ENCODE data around the gene C1orf87.
A peak's percentile ranks its signal among the peaks of the same experiment; 100 is the strongest.

Gene C1orf87

GRCh38 chr1:60111118-60111517, 37.5 kb upstream of the C1orf87 start:
- Histone ChIP-seq H3K27ac (ENCODE audit: insufficient read depth in 1 of 2, low read depth in 1 of 2, low read length in 2 of 2, poor library complexity in 1 of 2, severe bottlenecking in 2 of 2) (no peak overlapping the region), H3K27me3 (replicated peaks in 2 of 5; ENCODE audit: control insufficient read depth in 4 of 5, insufficient read depth in 5 of 5, low read length in 4 of 5) (no peaks in the 10 kb centered on the region), H3K4me3 (ENCODE audit: control insufficient read depth in 1 of 7, extremely low read depth in 1 of 7, insufficient read depth in 4 of 7, low read depth in 2 of 7, low read length in 6 of 7) (no peak overlapping the region), H3K36me3 (ENCODE audit: control insufficient read depth in 4 of 4, insufficient read depth in 4 of 4, low read length in 3 of 4) (no peaks in the 10 kb centered on the region), H3K9me3 (ENCODE audit: control extremely low read depth in 1 of 5, control insufficient read depth in 4 of 5, insufficient read depth in 2 of 5, low read depth in 1 of 5, low read length in 4 of 5) (no peaks in the 10 kb centered on the region), H3K4me1 (ENCODE audit: control extremely low read depth in 1 of 4, control insufficient read depth in 4 of 4, insufficient read depth in 4 of 4, low read length in 3 of 4) (peaks cover 0 to 1% (median 0%) of the 10 kb centered on the region in 4 experiments)
- no CpG with 5 or more reads among the region's 2 CpGs for WGBS (ENCODE audit: insufficient coverage)
- CTCF ChIA-PET = interaction anchor here (0.5 to 1.5 kb wide), 2 partner anchors 10 to 189 kb away, joined by 3 to 4 read pairs; no protein-coding TSS in a partner anchor
- DNase-seq = no peak
- POLR2A ChIA-PET = no interaction called here

- no peak overlapping the region for H3K27ac ChIP-seq (ENCODE audit: insufficient read depth in 1 of 2, low read depth in 1 of 2, low read length in 2 of 2, poor library complexity in 1 of 2, severe bottlenecking in 2 of 2)
- peaks cover 0 to 5% (median 2%) of the 10 kb centered on the region in 4 experiments for H3K4me1 ChIP-seq (ENCODE audit: control extremely low read depth in 1 of 4, control insufficient read depth in 4 of 4, insufficient read depth in 4 of 4, low read length in 3 of 4)
- DNase-seq = no peak
- no peaks in the 10 kb centered on the region for H3K9me3 ChIP-seq (ENCODE audit: control extremely low read depth in 1 of 5, control insufficient read depth in 4 of 5, insufficient read depth in 2 of 5, low read depth in 1 of 5, low read length in 4 of 5)
- H3K4me3 ChIP-seq (ENCODE audit: control insufficient read depth in 1 of 7, extremely low read depth in 1 of 7, insufficient read depth in 4 of 7, low read depth in 2 of 7, low read length in 6 of 7) = no peak overlapping the region
- WGBS (ENCODE audit: insufficient coverage) = 89% methylated on average over 2 of the region's 3 CpGs
- POLR2A ChIA-PET = no interaction called here
- no peaks in the 10 kb centered on the region for H3K27me3 ChIP-seq (replicated peaks in 2 of 5; ENCODE audit: control insufficient read depth in 4 of 5, insufficient read depth in 5 of 5, low read length in 4 of 5)
- CTCF ChIA-PET = no interaction called here
- H3K36me3 ChIP-seq (ENCODE audit: control insufficient read depth in 4 of 4, insufficient read depth in 4 of 4, low read length in 3 of 4) = no peaks in the 10 kb centered on the region
Observed at GRCh38 chr1:60108196-60108595, 34.6 kb upstream of the C1orf87 start.

- WGBS (ENCODE audit: insufficient coverage) = 23% methylated on average over 2 of the region's 2 CpGs
- Histone ChIP-seq H3K9me3 (ENCODE audit: control extremely low read depth in 1 of 5, control insufficient read depth in 4 of 5, insufficient read depth in 2 of 5, low read depth in 1 of 5, low read length in 4 of 5) (no peaks in the 10 kb centered on the region), H3K36me3 (ENCODE audit: control insufficient read depth in 4 of 4, insufficient read depth in 4 of 4, low read length in 3 of 4) (no peaks in the 10 kb centered on the region), H3K4me3 (ENCODE audit: control insufficient read depth in 1 of 7, extremely low read depth in 1 of 7, insufficient read depth in 4 of 7, low read depth in 2 of 7, low read length in 6 of 7) (no peak overlapping the region), H3K27ac (ENCODE audit: insufficient read depth in 1 of 2, low read depth in 1 of 2, low read length in 2 of 2, poor library complexity in 1 of 2, severe bottlenecking in 2 of 2) (no peak overlapping the region), H3K4me1 (ENCODE audit: control extremely low read depth in 1 of 4, control insufficient read depth in 4 of 4, insufficient read depth in 4 of 4, low read length in 3 of 4) (peaks cover 0 to 5% (median 3%) of the 10 kb centered on the region in 4 experiments), H3K27me3 (replicated peaks in 2 of 5; ENCODE audit: control insufficient read depth in 4 of 5, insufficient read depth in 5 of 5, low read length in 4 of 5) (no peaks in the 10 kb centered on the region)
- CTCF ChIA-PET = no interaction called here
- POLR2A ChIA-PET = no interaction called here
- DNase-seq = peak in 1 of 3 donors; percentile 7
Observed at GRCh38 chr1:60103186-60103585, 29.6 kb upstream of the C1orf87 start.

GRCh38 chr1:60102267-60103061, 28.9 kb upstream of the C1orf87 start:
- CTCF ChIA-PET = no interaction called here
- no peak overlapping the region for H3K4me3 ChIP-seq (ENCODE audit: control insufficient read depth in 1 of 7, extremely low read depth in 1 of 7, insufficient read depth in 4 of 7, low read depth in 2 of 7, low read length in 6 of 7)
- POLR2A ChIA-PET = no interaction called here
- H3K36me3 ChIP-seq (ENCODE audit: control insufficient read depth in 4 of 4, insufficient read depth in 4 of 4, low read length in 3 of 4) = no peaks in the 10 kb centered on the region
- no peaks in the 10 kb centered on the region for H3K27me3 ChIP-seq (replicated peaks in 2 of 5; ENCODE audit: control insufficient read depth in 4 of 5, insufficient read depth in 5 of 5, low read length in 4 of 5)
- no peak for DNase-seq
- peaks cover 0 to 5% (median 3%) of the 10 kb centered on the region in 4 experiments for H3K4me1 ChIP-seq (ENCODE audit: control extremely low read depth in 1 of 4, control insufficient read depth in 4 of 4, insufficient read depth in 4 of 4, low read length in 3 of 4)
- 83% methylated on average over 1 of the region's 3 CpGs for WGBS (ENCODE audit: insufficient coverage)
- no peak overlapping the region for H3K27ac ChIP-seq (ENCODE audit: insufficient read depth in 1 of 2, low read depth in 1 of 2, low read length in 2 of 2, poor library complexity in 1 of 2, severe bottlenecking in 2 of 2)
- no peaks in the 10 kb centered on the region for H3K9me3 ChIP-seq (ENCODE audit: control extremely low read depth in 1 of 5, control insufficient read depth in 4 of 5, insufficient read depth in 2 of 5, low read depth in 1 of 5, low read length in 4 of 5)

GRCh38 chr1:60101516-60101915, 27.9 kb upstream of the C1orf87 start:
- Histone ChIP-seq H3K27me3 (replicated peaks in 2 of 5; ENCODE audit: control insufficient read depth in 4 of 5, insufficient read depth in 5 of 5, low read length in 4 of 5) (no peaks in the 10 kb centered on the region), H3K27ac (ENCODE audit: insufficient read depth in 1 of 2, low read depth in 1 of 2, low read length in 2 of 2, poor library complexity in 1 of 2, severe bottlenecking in 2 of 2) (no peak overlapping the region), H3K4me3 (ENCODE audit: control insufficient read depth in 1 of 7, extremely low read depth in 1 of 7, insufficient read depth in 4 of 7, low read depth in 2 of 7, low read length in 6 of 7) (no peak overlapping the region), H3K36me3 (ENCODE audit: control insufficient read depth in 4 of 4, insufficient read depth in 4 of 4, low read length in 3 of 4) (no peaks in the 10 kb centered on the region), H3K9me3 (ENCODE audit: control extremely low read depth in 1 of 5, control insufficient read depth in 4 of 5, insufficient read depth in 2 of 5, low read depth in 1 of 5, low read length in 4 of 5) (no peaks in the 10 kb centered on the region), H3K4me1 (ENCODE audit: control extremely low read depth in 1 of 4, control insufficient read depth in 4 of 4, insufficient read depth in 4 of 4, low read length in 3 of 4) (peaks cover 0 to 5% (median 3%) of the 10 kb centered on the region in 4 experiments)
- WGBS (ENCODE audit: insufficient coverage) = 83% methylated on average over 1 of the region's 2 CpGs
- DNase-seq = no peak
- ChIA-PET POLR2A (no interaction called here), CTCF (no interaction called here)

- Histone ChIP-seq H3K27me3 (replicated peaks in 2 of 5; ENCODE audit: control insufficient read depth in 4 of 5, insufficient read depth in 5 of 5, low read length in 4 of 5) (no peaks in the 10 kb centered on the region), H3K4me1 (ENCODE audit: control extremely low read depth in 1 of 4, control insufficient read depth in 4 of 4, insufficient read depth in 4 of 4, low read length in 3 of 4) (peaks cover 0 to 2% (median 0%) of the 10 kb centered on the region in 4 experiments), H3K27ac (ENCODE audit: insufficient read depth in 1 of 2, low read depth in 1 of 2, low read length in 2 of 2, poor library complexity in 1 of 2, severe bottlenecking in 2 of 2) (no peak overlapping the region), H3K36me3 (ENCODE audit: control insufficient read depth in 4 of 4, insufficient read depth in 4 of 4, low read length in 3 of 4) (no peaks in the 10 kb centered on the region), H3K9me3 (ENCODE audit: control extremely low read depth in 1 of 5, control insufficient read depth in 4 of 5, insufficient read depth in 2 of 5, low read depth in 1 of 5, low read length in 4 of 5) (no peaks in the 10 kb centered on the region), H3K4me3 (ENCODE audit: control insufficient read depth in 1 of 7, extremely low read depth in 1 of 7, insufficient read depth in 4 of 7, low read depth in 2 of 7, low read length in 6 of 7) (no peak overlapping the region)
- ChIA-PET CTCF (interaction anchor here (0.9 to 2.9 kb wide), 3 partner anchors 16 to 190 kb away, joined by 3 to 7 read pairs (median 5); no protein-coding TSS in a partner anchor), POLR2A (no interaction called here)
- WGBS (ENCODE audit: insufficient coverage) = 98% methylated on average over 5 of the region's 6 CpGs
- no peak for DNase-seq
Observed at GRCh38 chr1:60091195-60091715, 17.7 kb upstream of the C1orf87 start.

- no peak overlapping the region for H3K4me3 ChIP-seq (ENCODE audit: control insufficient read depth in 1 of 7, extremely low read depth in 1 of 7, insufficient read depth in 4 of 7, low read depth in 2 of 7, low read length in 6 of 7)
- no peaks in the 10 kb centered on the region for H3K27me3 ChIP-seq (replicated peaks in 2 of 5; ENCODE audit: control insufficient read depth in 4 of 5, insufficient read depth in 5 of 5, low read length in 4 of 5)
- ChIA-PET CTCF (interaction anchor here (0.9 to 2.9 kb wide), 3 partner anchors 16 to 191 kb away, joined by 3 to 7 read pairs (median 5); no protein-coding TSS in a partner anchor), POLR2A (no interaction called here)
- DNase-seq = no peak
- H3K36me3 ChIP-seq (ENCODE audit: control insufficient read depth in 4 of 4, insufficient read depth in 4 of 4, low read length in 3 of 4) = no peaks in the 10 kb centered on the region
- H3K9me3 ChIP-seq (ENCODE audit: control extremely low read depth in 1 of 5, control insufficient read depth in 4 of 5, insufficient read depth in 2 of 5, low read depth in 1 of 5, low read length in 4 of 5) = no peaks in the 10 kb centered on the region
- H3K27ac ChIP-seq (ENCODE audit: insufficient read depth in 1 of 2, low read depth in 1 of 2, low read length in 2 of 2, poor library complexity in 1 of 2, severe bottlenecking in 2 of 2) = no peak overlapping the region
- 68% methylated on average over 2 of the region's 2 CpGs for WGBS (ENCODE audit: insufficient coverage)
- peaks cover 0 to 2% (median 0%) of the 10 kb centered on the region in 4 experiments for H3K4me1 ChIP-seq (ENCODE audit: control extremely low read depth in 1 of 4, control insufficient read depth in 4 of 4, insufficient read depth in 4 of 4, low read length in 3 of 4)
Observed at GRCh38 chr1:60090655-60091054, 17.1 kb upstream of the C1orf87 start.
